ENCODE data around the gene ASTN1. TPM values are rescaled to one million over a fixed set of nuclear protein-coding genes. Genes with fewer than 3 reads are reported as not detected.

The ASTN1 gene
- 0.15 TPM in 1 of 2 replicates, not detected in the other for total RNA-seq

DNA sequence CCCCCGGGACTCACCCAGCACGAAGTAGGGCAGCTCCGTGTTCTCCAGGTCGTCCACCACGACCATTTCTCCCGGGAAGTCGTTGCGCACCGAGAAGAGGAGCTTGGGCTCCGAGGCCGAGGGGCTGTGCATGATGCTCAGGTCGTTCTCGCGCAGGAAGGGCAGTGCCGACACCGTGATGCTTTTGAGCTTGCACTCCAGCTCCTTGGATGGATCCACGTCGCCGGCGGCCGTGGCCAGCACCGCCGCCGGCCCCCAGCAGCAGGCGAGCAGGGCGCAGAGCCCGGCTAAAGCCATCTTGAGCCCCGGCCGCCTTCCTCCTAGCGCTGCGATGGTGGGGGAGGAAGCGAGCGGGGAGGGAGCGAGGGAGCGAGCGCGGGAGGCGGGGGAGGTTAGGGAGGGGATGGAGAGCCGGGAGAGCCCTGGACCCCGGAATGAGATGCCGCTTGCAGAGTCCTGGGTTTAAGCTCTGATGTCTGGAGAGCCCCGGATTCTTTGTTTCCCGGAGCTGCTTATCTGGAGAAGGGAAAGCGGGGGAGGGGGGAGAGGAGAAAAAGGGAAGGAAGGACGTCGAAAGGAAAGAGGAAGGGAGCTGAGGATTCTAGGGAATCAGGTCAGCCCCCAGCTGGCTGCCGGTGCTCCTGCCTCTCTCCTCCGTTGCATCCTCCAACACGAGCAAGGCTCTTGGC, at the start of gene ASTN1:
Gene ASTN1, minus strand, starts transcription at position 333 of the 689 bp plus-strand sequence. Its CDS starts 36 bp downstream, at position 297.

DNA sequence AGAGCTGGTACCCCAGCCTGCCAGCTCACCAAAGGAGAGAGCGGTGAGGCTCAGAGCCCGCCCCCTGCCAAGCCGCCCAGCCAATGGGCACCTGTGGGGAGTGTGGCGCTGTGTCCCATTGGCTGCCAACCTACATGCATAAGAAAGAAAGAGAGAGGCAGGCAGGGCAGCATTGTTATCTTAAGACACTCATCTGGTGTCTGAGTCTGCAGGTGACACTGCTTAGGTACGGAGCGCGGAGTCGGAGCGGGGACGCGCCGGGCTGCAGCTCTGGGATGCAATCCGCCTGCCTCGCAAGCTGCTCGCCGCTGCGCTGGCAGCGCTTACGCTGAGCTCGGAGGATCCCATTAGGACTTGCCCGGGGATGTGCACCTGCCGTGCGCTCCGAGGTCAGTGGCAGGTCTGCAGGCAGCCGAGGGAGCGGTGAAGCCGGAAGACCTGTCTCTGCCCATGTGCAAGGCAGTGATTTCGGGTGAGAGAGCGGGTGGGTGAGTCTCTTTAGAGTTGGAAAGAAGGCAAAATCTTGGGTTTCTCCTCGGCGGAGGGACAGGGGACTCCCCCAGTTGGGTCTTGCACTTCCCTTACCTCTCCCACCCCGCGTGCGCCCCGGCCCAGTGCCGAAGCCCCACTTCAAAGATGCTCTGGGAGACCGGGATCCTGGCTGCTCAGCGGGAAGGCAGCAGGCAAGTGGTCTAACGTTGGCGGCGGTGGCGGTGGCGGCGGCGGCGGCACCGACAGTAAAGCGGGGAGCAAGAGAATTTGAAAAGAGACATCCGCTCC, 6.4 kb upstream of the ASTN1 start, which contains the start of gene BRINP2:
Gene BRINP2, plus strand, starts transcription at position 203 of the 780 bp plus-strand sequence. CDS start 58,919 bp downstream, outside the sequence.

Other genes starting within 250 kb of the ASTN1 start
- gene BRINP2, start 6.2 kb upstream of the ASTN1 start, total RNA-seq: not detected in 2 replicates

All from cardiac ventricle fibroblast (primary cell).